ENCODE measurements around the gene RIN3.

- no peak for TF ChIP-seq EZH2 (IDR thresholded peaks at IDR 0.05; ENCODE audit: borderline replicate concordance, low read length)
- TF ChIP-seq, protein P1, sequence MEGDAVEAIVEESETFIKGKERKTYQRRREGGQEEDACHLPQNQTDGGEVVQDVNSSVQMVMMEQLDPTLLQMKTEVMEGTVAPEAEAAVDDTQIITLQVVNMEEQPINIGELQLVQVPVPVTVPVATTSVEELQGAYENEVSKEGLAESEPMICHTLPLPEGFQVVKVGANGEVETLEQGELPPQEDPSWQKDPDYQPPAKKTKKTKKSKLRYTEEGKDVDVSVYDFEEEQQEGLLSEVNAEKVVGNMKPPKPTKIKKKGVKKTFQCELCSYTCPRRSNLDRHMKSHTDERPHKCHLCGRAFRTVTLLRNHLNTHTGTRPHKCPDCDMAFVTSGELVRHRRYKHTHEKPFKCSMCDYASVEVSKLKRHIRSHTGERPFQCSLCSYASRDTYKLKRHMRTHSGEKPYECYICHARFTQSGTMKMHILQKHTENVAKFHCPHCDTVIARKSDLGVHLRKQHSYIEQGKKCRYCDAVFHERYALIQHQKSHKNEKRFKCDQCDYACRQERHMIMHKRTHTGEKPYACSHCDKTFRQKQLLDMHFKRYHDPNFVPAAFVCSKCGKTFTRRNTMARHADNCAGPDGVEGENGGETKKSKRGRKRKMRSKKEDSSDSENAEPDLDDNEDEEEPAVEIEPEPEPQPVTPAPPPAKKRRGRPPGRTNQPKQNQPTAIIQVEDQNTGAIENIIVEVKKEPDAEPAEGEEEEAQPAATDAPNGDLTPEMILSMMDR (conservative IDR thresholded peaks at IDR 0.05 in 1 of 2, IDR thresholded peaks at IDR 0.05 in 1 of 2; ENCODE audit: extremely low read depth in 1 of 2, insufficient read depth in 1 of 2, low read depth in 1 of 2, low read length in 2 of 2) = no peak
Observed at GRCh38 chr14:92632546-92633273, 119.1 kb downstream of the RIN3 start.
